ENCODE data around the gene PALLD. TPM values are rescaled to one million over a fixed set of nuclear protein-coding genes. Genes with fewer than 3 reads are reported as not detected.

Gene PALLD
- total and polyA plus RNA-seq, 2 of the 8 experiments (the other 6 are each of a cell fraction or from before 2014, with no cell fraction given), result 10.5 to 25.0 TPM

DNA sequence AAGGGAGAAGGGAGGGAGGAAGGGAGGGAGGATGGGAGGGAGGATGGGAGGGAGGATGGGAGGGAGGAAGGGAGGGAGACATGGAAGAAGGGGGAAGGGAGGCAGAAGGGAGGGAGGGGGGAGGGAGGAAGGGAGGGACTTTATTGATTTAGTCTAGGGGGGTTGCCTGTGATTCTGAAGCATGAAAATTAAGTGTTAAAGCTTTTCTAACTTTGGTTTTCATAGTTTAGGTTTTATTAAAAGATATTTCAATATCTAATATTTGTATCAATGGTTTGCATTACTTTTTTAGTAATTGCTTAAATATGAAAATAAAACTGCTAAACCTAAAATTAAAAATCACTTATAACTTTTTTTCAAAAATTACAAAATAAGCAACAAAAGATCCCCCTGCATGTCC lies 2.4 kb downstream of the PALLD start:
- H2AK5ac ChIP-seq (ENCODE audit: low read depth, low read length), result no peak overlapping the region
- H4K5ac ChIP-seq (ENCODE audit: insufficient read length, low read depth, low read length), result no peak overlapping the region
- FAIRE-seq (no peak), DNase-seq (ENCODE audit: low read depth in 1 of 2, low spot score in 2 of 2) (no peak)
- H3K27ac ChIP-seq (ENCODE audit: low read depth, low read length), result no peak overlapping the region
- no peak overlapping the region for H3K9ac ChIP-seq (replicated peaks in 1 of 4; ENCODE audit: extremely low read depth in 1 of 4, low read depth in 3 of 4, low read length in 3 of 4)
- H2BK5ac ChIP-seq (ENCODE audit: low read depth, low read length), result no peak overlapping the region
- H3K18ac ChIP-seq (ENCODE audit: extremely low read depth, low read length), result no peak overlapping the region
- H3K27me3 ChIP-seq (replicated peaks in 1 of 4; ENCODE audit: control insufficient read depth in 3 of 4, extremely low read depth in 1 of 4, insufficient read depth in 3 of 4, low read length in 3 of 4), result no peaks in the 10 kb centered on the region
- POLR2A ChIA-PET (ENCODE audit: partially characterized antibody), result interaction anchor here (0.9 kb wide), 1 partner anchor 19 kb away, joined by 3 read pairs; the partner anchor contains the start of gene DDX60L
- no peak overlapping the region for H3K14ac ChIP-seq (ENCODE audit: insufficient read length)
- H3K36me3 ChIP-seq (ENCODE audit: control insufficient read depth in 2 of 4, insufficient read depth in 4 of 4, low read length in 3 of 4), result no peaks in the 10 kb centered on the region
- no peak overlapping the region for H2BK20ac ChIP-seq (ENCODE audit: low read length)
- H4K20me1 ChIP-seq (replicated peaks in 1 of 2; ENCODE audit: control insufficient read depth in 1 of 2, insufficient read depth in 2 of 2, low read length in 2 of 2), result no peaks in the 10 kb centered on the region
- no peak overlapping the region for H3K4me3 ChIP-seq (ENCODE audit: extremely low read depth in 1 of 4, insufficient read depth in 2 of 4, low read depth in 3 of 4, low read length in 4 of 4)
- no peak overlapping the region for H3K23ac ChIP-seq (ENCODE audit: insufficient read length)
- TF ChIP-seq CREB1 (IDR thresholded peaks at IDR 0.05) (no peak), ASH2L (IDR thresholded peaks at IDR 0.05; ENCODE audit: low read length) (no peak), HDAC6 (IDR thresholded peaks at IDR 0.05; ENCODE audit: low read depth, low read length) (no peak), BRCA1 (IDR thresholded peaks at IDR 0.05; ENCODE audit: low read depth, low read length) (no peak), NANOG (IDR thresholded peaks at IDR 0.05; ENCODE audit: insufficient read depth, low read depth, low read length, poor library complexity, severe bottlenecking) (no peak)
- H3K9me3 ChIP-seq (ENCODE audit: insufficient read depth in 2 of 2, low read depth in 1 of 2, low read length in 1 of 2), result no peaks in the 10 kb centered on the region
- H2BK12ac ChIP-seq (ENCODE audit: low read depth, low read length), result no peak overlapping the region
- no peaks in the 10 kb centered on the region for H3K79me2 ChIP-seq (ENCODE audit: control insufficient read depth in 1 of 2, insufficient read depth in 2 of 2, low read length in 2 of 2)
- no peak overlapping the region for H4K91ac ChIP-seq (replicated peaks; ENCODE audit: insufficient read length, low read length)
- H2AFZ ChIP-seq (ENCODE audit: low read length), result no peak overlapping the region
- no peak overlapping the region for H3K4ac ChIP-seq (replicated peaks; ENCODE audit: insufficient read length, low read depth, low read length)
- H3K23me2 ChIP-seq (ENCODE audit: low read depth, low read length), result no peaks in the 10 kb centered on the region
- 0 out of 7 replicates have a peak, but pooled peaks cover 0 to 2% (median 0%) of the 10 kb centered on the region in 4 experiments for H3K4me1 ChIP-seq (replicated peaks in 1 of 4; ENCODE audit: control insufficient read depth in 3 of 4, insufficient read depth in 4 of 4, low read length in 3 of 4)
- H2BK120ac ChIP-seq (replicated peaks; ENCODE audit: low read depth, low read length), result no peak overlapping the region
- H3K4me2 ChIP-seq (ENCODE audit: insufficient read depth in 1 of 2, low read depth in 2 of 2, low read length in 2 of 2), result no peak overlapping the region
- no peak overlapping the region for H3K56ac ChIP-seq (replicated peaks; ENCODE audit: insufficient read length, low read depth, low read length)
- H3K79me1 ChIP-seq (ENCODE audit: low read depth, low read length), result no peaks in the 10 kb centered on the region
- no peak overlapping the region for H4K8ac ChIP-seq (ENCODE audit: extremely low read depth, insufficient read depth, low read length)
- CTCF ChIA-PET (ENCODE audit: partially characterized antibody), result interaction anchor here (0.9 kb wide), 1 partner anchor 315 kb away, joined by 3 read pairs; no protein-coding TSS in a partner anchor
- no peak overlapping the region for H2BK15ac ChIP-seq (ENCODE audit: low read length)

All from H1 (cell line).